Measurements from ENCODE around the gene CTNNA3.

DNA sequence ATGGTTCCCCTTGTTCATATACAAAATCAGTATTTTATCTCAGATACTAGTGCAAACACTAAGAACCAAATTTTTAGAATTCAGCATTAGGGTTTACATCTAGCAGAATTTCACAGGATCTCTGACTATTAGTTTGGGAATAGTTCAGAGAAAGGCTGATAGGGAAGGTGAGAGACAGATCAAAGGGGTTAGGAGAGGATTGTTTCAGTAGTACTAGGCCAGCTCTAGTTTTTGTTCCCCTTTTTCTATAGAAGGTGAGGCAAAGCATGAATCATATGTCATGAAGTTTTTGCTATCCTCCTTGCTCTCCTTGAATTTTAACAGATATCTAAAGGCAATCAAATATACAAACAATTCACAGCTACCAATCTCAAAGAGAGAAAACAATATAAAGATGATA is 26.1 kb upstream of the CTNNA3 start:
- TF ChIP-seq, protein P1, sequence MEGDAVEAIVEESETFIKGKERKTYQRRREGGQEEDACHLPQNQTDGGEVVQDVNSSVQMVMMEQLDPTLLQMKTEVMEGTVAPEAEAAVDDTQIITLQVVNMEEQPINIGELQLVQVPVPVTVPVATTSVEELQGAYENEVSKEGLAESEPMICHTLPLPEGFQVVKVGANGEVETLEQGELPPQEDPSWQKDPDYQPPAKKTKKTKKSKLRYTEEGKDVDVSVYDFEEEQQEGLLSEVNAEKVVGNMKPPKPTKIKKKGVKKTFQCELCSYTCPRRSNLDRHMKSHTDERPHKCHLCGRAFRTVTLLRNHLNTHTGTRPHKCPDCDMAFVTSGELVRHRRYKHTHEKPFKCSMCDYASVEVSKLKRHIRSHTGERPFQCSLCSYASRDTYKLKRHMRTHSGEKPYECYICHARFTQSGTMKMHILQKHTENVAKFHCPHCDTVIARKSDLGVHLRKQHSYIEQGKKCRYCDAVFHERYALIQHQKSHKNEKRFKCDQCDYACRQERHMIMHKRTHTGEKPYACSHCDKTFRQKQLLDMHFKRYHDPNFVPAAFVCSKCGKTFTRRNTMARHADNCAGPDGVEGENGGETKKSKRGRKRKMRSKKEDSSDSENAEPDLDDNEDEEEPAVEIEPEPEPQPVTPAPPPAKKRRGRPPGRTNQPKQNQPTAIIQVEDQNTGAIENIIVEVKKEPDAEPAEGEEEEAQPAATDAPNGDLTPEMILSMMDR (IDR thresholded peaks at IDR 0.05; ENCODE audit: low read depth, low read length, poor library complexity, severe bottlenecking): no peak
- no peak for TF ChIP-seq EZH2phosphoT487 (IDR thresholded peaks at IDR 0.05; ENCODE audit: borderline replicate concordance, low read length)

Data from DOHH2 (cell line).